GM20000 (cell line): ENCODE data around the gene HABP4.

Experiments used
- DNase-seq: peaks from one replicate; pipeline ENCODE4 v3.0.0; 2012; ENCODE audit warnings: low spot score
- CTCF ChIP-seq: IDR thresholded peaks from 2 replicates; pipeline ENCODE4 v1.5.1; 2012; ENCODE audit warnings: mild to moderate bottlenecking, control low read depth; ENCODE audit errors: extremely low read depth, missing control alignments

Gene HABP4

GRCh38 chr9:96462541-96462940 lies 12.6 kb downstream of the HABP4 start:
- DNase-seq: no peak
- no peak for TF ChIP-seq CTCF

- no peak for TF ChIP-seq CTCF
- DNase-seq: no peak
Observed at GRCh38 chr9:96464426-96464825, 14.5 kb downstream of the HABP4 start.

GRCh38 chr9:96467784-96468183 lies 17.8 kb downstream of the HABP4 start:
- no peak for DNase-seq
- TF ChIP-seq CTCF: no peak

GRCh38 chr9:96476013-96476412 lies 26.0 kb downstream of the HABP4 start:
- DNase-seq: no peak
- TF ChIP-seq CTCF: no peak

- no peak for TF ChIP-seq CTCF
Observed at GRCh38 chr9:96476591-96476990, 26.6 kb downstream of the HABP4 start.

GRCh38 chr9:96478829-96479371 lies 28.9 kb downstream of the HABP4 start:
- DNase-seq: no peak
- no peak for TF ChIP-seq CTCF

More at GRCh38 chr9:96476591-96476990, 26.6 kb downstream of the HABP4 start:
- DNase-seq: no peak

GRCh38 chr9:96480736-96481135 lies 30.8 kb downstream of the HABP4 start:
- no peak for TF ChIP-seq CTCF
- DNase-seq: no peak
